Medulla oblongata (tissue), 1 donor: ENCODE data around the gene TGM3.

Experiments used
- DNase-seq: peaks from one replicate; pipeline ENCODE4 v3.0.0-alpha.2; 2015; ENCODE audit errors: extremely low spot score

TGM3 gene

DNA sequence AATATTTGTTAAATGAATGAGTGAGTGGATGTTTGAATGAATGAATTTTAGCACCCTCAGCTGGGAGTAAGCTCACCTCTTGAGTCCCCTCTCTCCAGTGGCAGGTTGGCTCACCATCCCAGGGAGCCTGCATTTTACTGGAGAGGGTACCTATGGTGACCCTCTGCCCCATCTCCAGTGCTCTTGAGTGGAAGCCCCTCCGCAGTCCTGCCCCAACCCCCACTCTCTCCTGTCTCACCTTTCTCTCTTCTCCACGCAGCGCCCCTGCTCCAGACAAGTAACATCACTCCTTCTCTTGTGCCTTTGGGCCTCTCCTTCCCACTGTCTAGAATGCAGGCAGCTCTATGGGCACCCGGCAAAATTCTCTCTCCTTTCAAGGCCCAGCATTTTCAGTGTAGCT, 11.3 kb downstream of the TGM3 start:
- DNase-seq = no peak

DNA sequence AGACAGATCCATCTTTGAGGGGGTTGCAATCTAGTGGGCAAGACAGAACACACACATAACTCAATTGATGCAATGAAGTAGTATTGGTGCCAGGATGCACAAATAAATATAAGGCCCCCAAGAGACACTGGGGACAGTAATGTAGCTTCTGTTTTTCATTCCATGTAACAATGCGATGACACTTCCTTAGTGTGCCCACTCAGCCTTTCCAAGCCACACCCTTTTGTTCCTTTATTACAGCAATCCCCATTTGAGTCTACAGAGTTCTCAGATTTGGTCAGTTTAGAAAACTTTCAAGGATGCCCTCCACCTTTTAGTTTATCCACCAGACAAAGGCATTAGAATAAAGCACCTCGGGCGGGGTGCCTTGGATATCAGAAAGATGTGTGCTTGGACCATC, 15.5 kb downstream of the TGM3 start:
- no peak for DNase-seq

DNA sequence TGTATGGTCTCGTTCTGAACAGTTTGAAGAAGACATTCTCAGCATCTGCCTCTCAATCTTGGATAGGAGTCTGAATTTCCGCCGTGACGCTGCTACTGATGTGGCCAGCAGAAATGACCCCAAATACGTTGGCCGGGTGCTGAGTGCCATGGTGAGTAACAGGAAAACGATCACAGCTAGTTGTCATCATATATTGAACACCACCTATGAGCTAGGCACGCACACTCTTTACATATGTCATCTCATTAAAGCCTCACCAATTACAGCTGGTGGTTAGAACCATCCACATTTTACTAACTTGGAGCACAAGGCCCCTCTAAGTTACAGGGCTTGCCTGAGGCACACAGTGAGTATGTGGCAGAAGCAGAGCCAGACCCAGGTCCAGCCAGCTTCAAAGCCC, 17.1 kb downstream of the TGM3 start:
- no peak for DNase-seq

DNA sequence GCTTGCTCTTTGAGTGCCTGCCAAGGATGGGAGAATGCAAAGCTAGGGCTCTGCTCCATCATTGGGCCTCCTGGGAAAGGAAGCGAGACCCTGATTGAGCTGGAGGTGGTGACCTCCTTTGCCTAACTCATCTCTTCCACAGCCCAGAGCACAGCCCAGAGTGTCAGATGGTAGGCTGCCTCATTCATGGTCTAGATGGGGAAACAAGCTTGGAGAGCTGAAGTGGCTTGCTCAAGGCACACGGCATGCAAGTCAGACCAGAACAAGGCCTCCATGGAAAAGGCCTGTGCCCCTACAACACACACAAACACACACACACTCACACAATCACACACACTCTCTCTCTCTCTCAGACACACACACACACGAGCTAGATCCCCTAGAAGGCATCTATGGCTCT, 17.5 kb downstream of the TGM3 start:
- DNase-seq = no peak

DNA sequence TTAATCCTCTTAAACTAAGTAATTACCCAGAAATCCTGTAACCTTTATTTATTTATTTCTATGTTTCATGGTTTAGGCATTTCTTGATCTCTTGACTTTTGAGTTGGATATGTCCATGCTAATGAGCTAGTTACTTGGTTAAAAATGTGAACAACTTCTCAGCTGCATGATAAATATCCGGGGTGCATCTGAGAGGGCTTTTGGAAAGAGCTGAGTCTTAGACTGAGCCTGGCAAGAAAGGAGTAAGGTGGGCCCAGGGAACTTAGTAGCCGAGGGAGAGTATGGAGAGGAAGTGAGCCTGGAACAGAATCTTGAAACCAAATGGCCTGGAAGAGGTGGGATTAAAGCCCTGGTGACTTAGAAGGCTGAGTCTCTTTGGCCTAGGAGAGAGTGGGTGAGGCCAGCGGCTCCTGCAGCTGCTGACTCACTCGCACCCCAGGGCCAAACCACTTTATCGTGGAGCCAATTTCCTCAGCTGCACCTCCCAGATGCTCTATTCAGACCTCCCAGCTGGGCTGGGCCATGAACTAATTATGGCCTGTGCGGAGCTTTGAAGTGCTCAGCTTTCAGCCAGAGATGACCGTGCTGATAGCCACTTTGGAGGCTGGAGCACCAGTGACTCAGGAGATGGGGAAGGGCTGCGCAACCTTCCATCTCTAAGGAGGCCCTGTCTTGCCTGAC, 19.1 kb downstream of the TGM3 start:
- DNase-seq = no peak

DNA sequence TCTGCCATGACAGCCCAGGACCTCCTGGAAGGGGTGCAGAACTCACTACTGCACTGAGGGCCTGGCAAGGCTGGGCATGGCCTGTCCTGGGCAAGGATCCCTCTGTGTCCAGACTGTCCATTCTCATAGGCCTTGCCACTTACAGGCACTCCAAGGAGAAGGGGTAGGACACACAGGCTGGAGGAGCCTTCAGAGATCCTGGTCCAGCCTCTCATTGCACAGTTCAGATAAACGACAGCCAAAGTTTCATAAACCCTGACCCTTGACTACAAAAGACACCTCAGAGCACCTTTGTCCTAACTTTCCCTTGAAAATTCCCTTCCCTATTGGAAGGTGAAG, 19.6 kb downstream of the TGM3 start:
- DNase-seq = no peak

DNA sequence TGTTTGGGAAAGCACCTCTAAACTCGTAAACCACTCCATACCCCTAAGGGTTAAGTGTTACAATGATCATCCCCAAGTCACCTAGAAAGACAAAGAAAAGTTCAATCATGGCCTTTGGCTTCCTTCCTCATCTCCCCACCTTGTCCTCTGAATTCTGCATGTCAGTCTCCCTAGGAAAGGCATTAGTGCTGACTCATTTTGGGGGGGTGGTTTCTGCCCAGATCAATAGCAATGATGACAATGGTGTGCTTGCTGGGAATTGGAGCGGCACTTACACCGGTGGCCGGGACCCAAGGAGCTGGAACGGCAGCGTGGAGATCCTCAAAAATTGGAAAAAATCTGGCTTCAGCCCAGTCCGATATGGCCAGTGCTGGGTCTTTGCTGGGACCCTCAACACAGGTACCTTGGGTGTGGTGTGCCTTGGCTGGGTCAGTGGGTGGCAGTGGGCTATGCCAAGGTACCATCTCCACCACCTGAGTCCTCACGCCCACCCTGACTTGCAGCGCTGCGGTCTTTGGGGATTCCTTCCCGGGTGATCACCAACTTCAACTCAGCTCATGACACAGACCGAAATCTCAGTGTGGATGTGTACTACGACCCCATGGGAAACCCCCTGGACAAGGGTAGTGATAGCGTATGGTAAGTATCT, 21.2 kb downstream of the TGM3 start:
- DNase-seq = no peak

DNA sequence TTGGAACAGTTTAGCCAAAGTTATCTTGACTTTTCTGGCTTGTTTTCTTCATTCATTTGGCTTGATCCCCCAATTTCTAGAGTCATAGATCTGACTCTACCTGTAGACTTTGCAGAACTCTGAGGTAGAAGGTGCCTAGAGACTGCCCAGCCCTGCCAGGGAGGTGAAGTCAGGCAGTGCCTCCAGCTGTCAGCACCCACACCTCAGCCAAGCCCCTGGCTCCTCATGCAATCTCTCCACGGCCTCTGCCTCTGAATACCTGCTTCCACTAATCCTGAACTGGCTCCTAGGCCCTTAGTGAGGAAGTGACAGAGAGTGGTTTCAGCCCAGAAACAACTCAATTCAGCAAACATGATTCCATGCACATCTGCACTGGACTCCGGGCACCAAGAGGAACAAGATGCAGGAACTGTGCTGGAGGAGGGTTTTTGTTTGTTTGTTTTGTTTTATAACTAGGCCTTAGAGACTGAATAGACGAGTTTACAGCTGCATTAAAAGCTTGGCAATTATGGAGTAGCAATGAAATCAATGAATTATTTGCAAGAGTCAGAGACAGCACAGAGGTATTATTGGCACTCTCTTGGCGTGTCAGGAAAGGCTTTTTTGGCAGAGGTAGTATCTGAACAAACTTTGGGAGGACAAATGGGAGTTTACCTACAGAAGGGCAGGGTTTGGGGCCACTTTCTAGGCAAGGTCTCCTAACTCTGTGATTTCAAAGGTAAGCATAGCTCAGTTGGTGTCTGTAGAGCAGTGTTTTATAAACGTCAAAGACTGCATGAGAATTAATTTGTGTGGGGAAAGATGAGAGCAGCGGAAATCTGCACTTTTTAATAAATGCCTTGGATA, 25.2 kb downstream of the TGM3 start:
- DNase-seq = no peak

DNA sequence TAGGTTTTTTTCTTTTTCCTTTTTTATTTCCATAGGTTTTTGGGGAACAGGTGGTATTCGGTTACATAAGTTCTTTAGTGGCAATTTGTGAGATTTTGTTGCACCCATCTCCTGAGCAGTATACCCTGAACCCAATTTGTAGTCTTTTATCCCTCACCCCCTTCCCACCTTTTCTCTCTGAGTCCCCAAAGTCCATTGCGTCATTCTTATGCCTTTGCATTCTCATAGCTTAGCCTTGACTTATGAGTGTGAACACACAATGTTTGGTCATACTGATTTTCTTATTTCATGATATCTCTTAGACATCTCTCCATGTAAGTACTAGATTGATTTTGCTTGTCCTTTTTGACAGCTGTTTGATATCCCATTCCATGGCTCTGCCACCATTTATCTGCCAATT, 27.2 kb downstream of the TGM3 start:
- DNase-seq = no peak

DNA sequence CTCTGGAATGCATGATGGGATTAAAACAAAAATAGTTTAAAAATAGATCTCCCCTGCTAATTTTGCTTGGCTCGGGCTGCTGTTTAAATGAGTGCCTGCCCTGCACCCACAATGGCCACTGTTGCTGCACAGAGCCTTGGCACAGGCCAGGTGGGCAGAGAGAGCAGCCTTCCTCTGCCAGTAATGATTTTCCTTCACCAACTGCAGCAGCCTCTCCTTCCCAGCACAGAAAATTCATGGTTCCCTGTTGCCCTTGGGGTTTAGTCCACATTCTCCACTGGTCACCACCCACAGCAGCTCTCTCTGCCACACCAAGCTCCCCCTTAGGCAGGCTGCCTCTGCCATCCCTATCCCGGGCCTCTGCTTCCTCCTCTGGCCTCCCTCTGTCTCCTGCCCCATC, 30.2 kb downstream of the TGM3 start:
- DNase-seq = no peak

DNA sequence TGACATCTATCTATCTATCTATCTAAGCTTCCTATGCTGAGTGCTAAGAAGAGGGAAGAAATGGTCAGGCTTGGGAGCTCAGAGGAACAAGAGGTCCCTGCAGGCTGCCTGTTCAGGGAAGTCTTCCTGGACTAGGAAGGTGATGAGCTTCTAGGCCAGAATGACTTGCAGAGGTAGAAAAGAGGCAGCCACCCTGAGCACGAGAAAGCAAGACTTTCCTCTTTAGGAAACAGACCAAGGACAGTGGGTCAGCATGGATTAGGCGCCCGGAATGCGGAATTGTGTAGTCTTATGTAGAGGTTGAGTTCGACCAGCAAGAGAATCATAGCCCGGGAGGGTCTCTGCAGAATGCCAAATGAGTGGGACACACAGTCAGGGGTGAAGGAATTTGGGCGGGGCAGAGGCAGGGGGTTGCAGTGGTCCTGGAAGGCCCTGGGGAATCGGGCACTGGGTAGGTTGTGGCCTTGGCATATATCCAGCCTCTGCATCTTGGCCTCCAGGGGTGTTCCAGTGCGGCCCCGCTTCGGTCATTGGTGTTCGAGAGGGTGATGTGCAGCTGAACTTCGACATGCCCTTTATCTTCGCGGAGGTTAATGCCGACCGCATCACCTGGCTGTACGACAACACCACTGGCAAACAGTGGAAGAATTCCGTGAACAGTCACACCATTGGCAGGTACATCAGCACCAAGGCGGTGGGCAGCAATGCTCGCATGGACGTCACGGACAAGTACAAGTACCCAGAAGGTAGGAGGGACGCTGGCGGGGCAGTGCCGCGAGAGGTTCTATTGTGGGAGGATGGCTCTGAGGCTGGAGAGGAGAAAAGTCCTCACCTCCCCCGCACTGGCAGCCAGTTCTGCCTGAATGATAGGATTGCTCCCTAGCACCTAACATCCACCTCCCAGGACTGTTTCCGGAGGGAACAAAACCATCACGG, 32.1 kb downstream of the TGM3 start:
- no peak for DNase-seq

DNA sequence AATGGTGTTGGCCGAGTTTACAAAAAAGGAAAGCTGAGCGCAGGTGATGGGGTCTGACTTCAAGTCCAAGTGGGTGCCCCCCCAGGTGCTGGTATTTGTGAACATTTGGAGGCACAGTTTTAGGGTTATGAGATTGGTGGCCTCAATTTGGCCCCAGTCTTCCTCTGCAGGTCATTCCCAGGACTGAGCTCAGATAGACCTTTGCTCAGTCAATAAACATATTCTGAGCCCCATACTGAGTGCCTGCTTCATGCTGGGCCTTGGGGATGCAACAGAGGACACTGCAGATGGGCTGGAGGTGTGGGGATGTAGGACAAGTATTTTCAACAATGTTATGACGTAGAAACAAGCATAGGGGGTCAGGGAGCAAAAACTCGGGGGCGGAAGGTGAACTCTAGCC, 33.5 kb downstream of the TGM3 start:
- no peak for DNase-seq

DNA sequence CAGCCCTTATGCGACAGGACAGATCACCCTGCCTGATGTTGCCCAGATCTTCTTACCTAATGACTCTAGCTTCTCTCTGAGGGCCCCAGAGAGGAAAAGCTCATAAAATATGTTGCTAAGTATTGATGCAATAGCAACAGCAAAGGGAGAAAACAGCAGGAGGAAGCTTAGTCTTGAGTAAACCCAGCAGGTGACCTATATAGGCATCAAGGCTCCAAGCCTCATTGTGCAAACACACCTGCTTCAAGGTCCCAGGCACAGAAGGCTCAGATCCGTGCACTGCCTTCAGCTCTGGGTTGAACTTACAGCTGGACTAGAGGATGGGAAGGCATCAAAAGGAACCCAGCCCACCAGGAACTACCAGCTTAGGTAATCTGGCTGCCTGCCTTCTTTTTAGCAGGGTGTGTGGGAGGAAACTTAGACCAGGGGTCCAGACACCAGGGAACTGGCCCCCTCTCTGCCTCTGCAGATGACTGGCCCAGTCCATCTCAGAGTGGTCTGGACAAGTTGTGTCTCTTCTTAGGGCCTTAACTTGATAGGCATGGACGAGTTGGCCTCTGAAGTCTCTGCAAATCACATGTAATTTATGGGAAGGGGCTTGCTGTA, 34.4 kb downstream of the TGM3 start:
- no peak for DNase-seq

DNA sequence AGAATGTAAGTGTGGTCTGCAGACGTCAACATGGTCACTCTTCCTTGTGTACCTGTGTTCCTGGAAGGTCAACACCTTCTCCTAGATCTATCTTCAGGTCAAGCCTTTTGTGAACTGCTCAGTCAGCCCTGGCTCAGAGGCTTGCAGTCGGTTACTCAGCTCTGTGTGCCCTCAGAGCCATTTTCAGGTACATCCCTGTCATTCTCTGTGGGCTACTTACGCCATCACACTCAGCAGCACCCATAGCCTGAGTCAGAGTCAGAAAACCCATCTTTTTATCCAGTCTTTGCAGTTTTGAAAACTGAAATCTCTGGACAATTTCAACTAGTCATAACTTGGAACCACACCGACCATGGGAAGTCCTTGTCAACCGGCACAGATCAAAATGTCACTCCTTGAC, 35.3 kb downstream of the TGM3 start:
- DNase-seq = no peak

DNA sequence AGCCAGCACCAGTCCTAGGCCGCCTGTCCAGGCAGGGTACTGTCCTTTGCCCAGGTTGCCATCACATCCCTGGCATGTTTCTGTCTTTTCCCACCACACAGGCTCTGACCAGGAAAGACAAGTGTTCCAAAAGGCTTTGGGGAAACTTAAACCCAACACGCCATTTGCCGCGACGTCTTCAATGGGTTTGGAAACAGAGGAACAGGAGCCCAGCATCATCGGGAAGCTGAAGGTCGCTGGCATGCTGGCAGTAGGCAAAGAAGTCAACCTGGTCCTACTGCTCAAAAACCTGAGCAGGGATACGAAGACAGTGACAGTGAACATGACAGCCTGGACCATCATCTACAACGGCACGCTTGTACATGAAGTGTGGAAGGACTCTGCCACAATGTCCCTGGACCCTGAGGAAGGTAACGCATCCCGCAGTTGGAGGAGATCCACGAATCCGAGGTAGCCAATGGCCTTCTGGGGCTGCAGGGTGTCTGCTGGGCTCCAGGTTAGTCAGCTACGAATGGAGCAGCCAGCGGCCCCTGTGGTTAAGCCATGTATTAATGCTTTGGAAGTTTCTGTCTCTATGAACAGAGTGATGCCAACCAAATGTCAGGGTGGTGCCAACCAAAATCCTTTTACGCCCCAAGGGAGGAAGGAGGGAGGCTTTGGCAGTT, 36.2 kb downstream of the TGM3 start:
- no peak for DNase-seq

DNA sequence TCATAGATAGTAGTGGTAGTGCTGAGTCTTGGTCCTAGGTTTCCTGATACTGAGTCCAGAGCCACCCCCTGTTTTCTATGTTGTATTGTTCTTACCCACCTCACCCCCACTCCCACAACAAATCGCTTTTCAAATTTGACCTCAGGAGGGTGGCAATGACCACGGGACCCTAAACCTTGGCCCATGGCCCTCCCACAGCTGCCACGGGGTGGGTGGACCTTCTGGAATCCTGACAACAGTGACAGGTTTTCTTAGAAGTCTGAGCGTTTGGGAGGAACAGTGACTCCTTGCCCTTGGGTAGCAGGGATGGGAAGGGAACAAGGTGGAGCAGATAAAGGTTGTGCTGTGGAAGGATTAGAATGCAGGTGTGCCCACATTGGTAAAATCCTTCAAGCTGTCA, 36.9 kb downstream of the TGM3 start:
- no peak for DNase-seq

DNA sequence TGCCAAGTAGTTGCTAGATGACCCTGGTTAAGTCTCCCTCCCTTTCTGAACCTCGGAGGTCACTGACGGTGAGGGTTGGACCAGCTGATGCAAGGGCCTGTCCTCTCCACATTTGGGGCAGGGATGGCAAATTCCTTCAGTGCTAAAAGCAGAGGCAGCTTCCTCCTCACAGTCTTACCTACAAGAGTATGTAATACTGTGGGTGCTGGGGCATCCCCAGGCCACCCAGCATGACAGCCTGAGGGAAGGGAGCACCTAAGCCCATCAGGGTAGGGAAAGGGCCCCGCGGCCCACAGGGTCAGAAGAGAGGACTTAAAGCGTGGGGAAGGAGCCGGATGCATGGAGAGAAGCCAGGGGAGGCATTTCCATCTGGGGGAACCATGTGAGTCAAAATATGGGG, 38.0 kb downstream of the TGM3 start:
- no peak for DNase-seq

DNA sequence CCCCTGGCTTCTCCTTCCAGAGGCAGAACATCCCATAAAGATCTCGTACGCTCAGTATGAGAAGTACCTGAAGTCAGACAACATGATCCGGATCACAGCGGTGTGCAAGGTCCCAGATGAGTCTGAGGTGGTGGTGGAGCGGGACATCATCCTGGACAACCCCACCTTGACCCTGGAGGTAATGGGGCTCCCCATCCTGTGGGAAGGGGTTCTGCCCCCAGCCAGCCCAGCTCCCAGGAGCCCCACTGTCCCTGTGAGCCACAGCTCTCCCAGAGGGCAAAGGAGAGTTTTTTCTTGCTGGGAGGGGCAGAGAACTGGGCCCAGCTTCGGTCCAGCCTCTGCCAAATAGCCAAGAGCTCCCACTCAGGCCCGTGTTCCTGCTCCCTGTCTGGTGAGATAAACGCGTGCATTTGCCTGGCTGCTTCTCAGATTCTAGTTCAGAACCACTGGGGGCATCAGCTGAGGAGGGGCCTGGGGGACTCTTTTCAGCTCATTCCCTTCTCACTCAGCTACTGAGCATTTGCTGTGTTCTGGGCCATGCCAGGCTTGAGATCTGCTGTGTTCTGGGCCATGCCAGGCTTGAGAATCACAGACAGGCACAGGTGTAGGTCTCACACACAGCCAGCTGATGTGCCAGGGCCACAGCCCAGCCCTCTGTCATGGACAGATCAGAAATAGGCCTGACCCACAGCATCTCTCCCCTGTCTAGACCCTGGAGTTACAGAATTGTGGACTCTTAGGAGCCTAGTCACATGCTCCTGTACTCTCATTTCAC, 39.5 kb downstream of the TGM3 start:
- no peak for DNase-seq

DNA sequence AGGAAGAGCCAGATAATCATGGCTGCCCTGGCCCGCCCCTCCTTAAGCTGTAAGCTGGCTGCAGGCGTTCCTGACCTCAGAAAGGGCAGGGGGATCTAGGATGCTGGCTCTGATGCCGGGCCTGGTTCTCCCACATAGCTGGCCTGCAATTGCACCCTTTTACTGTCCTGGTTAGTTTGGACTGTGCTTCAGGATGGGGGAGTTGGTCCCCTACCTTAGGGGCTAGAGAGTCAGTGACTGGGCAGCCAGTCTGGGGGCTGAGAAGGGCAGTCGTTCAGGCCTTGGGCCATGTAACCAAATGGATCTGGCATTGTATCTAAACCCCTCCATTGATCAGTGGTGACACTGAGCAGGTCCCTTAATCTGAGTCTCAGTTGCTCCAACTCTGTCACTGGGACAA, 40.7 kb downstream of the TGM3 start:
- no peak for DNase-seq

DNA sequence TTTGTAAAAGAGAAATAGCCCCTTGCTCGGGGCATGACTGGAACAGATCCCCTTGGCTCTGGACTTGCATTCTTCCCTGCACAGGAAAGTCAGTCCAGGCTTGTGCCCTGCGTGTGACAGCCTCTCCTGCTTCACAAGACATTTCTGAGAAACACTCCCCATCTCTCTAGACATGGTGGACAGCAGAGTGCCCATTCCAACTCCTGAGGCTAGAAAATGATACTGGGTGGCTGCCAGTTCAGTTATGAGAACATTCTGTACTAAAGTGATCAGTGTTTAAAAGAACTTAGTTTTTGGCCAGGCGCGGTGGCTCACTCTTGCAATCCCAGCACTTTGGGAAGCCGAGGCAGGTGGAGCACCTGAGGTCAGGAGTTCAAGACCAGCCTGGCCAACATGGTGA, 41.3 kb downstream of the TGM3 start:
- no peak for DNase-seq
